ENCODE data around the gene GSK3A. TPM values are rescaled to one million over a fixed set of nuclear protein-coding genes. Genes with fewer than 3 reads are reported as not detected.

GSK3A gene
- total and polyA plus RNA-seq, 2 of the 4 experiments (the other 2 are of a cell fraction): 8.1 to 43.3 TPM

DNA sequence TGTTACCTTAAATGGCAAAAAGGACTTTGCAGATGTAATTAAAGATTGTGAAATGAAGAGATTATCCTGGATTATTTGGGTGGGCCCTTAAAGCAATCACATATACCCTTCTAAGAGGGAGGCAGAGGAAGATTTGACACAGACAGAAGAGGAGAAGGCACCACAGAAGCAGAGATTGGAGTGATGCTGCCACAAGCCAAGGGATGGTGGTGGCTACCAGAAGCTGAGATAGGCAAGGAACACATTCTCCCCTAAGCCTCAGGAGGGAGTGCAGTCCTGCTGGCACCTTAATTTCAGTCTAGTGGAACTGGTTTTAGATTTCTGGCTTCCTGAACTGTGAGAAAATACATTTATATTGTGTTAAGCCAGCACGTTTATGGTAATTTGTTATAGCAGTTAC, 49.1 kb downstream of the GSK3A start:
- peaks cover 0 to 8% of the 10 kb centered on the region in 2 experiments; a peak in 1 of 4 replicates for H3K79me1 ChIP-seq (ENCODE audit: low read depth in 1 of 2, low read length in 2 of 2)

More for the DNA sequence above, 49.1 kb downstream of the GSK3A start:
- CTCF ChIA-PET: no interaction called here
- H3K18ac ChIP-seq (ENCODE audit: low read depth, low read length): no peak overlapping the region
- no peak overlapping the region for H2AFZ ChIP-seq (replicated peaks; ENCODE audit: low read length, poor library complexity)
- H3K9me3 ChIP-seq (ENCODE audit: control insufficient read depth, insufficient read depth, low read length): peaks cover 2% of the 10 kb centered on the region
- no peak overlapping the region for H2BK15ac ChIP-seq (ENCODE audit: low read depth, low read length)
- no peak overlapping the region for H3K4ac ChIP-seq (ENCODE audit: low read depth, low read length)
- POLR2A ChIA-PET (ENCODE audit: unreplicated experiment): no interaction called here
- H3K9me1 ChIP-seq (ENCODE audit: insufficient read depth, low read length): peaks cover 13% of the 10 kb centered on the region
- peaks cover 11% of the 10 kb centered on the region for H3K36me3 ChIP-seq (ENCODE audit: control insufficient read depth, insufficient read depth, low read length)
- in situ Hi-C loops (cut with MboI; ENCODE audit: low sequenced_read_pairs): no loop called here
- TF ChIP-seq CTCF (conservative IDR thresholded peaks at IDR 0.05; ENCODE audit: low read depth, low read length) (no peak), MXI1 (IDR thresholded peaks at IDR 0.05; ENCODE audit: borderline replicate concordance, low read depth, low read length) (no peak), FOS (IDR thresholded peaks at IDR 0.05; ENCODE audit: low read depth, low read length) (no peak)
- H3K4me2 ChIP-seq (ENCODE audit: low read depth, low read length): no peak overlapping the region
- intact Hi-C loops (cut with micrococcal nuclease): no loop called here
- no TSS peak for BruUV-seq (replicated peaks)
- no CpG with 5 or more reads among the region's 1 CpG for WGBS, 2 experiments (ENCODE audit: extremely low coverage in 2 of 2, insufficient read length in 1 of 2)
- no peak overlapping the region for H4K5ac ChIP-seq (ENCODE audit: low read depth, low read length)
- H3K27me3 ChIP-seq (ENCODE audit: control insufficient read depth, insufficient read depth, low read length): no peaks in the 10 kb centered on the region
- no peak overlapping the region for H2BK20ac ChIP-seq (ENCODE audit: low read depth, low read length)
- H3K4me3 ChIP-seq (ENCODE audit: insufficient read depth, low read depth, low read length): no peak overlapping the region
- H4K20me1 ChIP-seq (ENCODE audit: insufficient read depth, low read length): no peaks in the 10 kb centered on the region
- H3K4me1 ChIP-seq (ENCODE audit: control insufficient read depth, insufficient read depth, low read length): peaks cover 4% of the 10 kb centered on the region; the same call in 1 of the 2 replicates
- no peak overlapping the region for H3K23ac ChIP-seq (ENCODE audit: low read depth, low read length)
- H3K56ac ChIP-seq (ENCODE audit: extremely low read depth, insufficient read depth, low read length): no peak overlapping the region
- ATAC-seq (ENCODE audit: low read depth): no peak
- H4K8ac ChIP-seq (ENCODE audit: low read depth in 2 of 2, low read length in 2 of 2): no peak overlapping the region
- no peak overlapping the region for H3K9ac ChIP-seq (ENCODE audit: low read depth, low read length)
- DNase-seq: no peak
- no peak overlapping the region for H3K14ac ChIP-seq (replicated peaks; ENCODE audit: low read depth, low read length)
- no peak overlapping the region for H3K27ac ChIP-seq (ENCODE audit: insufficient read depth, low read length)
- H2AK5ac ChIP-seq (ENCODE audit: low read depth, low read length): no peak overlapping the region
- no peak overlapping the region for H2BK5ac ChIP-seq (ENCODE audit: low read depth, low read length, poor library complexity, severe bottlenecking)
- H2AK9ac ChIP-seq (replicated peaks; ENCODE audit: low read depth, low read length, poor library complexity): no peak overlapping the region
- dilution Hi-C loops (cut with HindIII; ENCODE audit: low sequenced_read_pairs, unreplicated experiment): no loop called here
- H4K91ac ChIP-seq (ENCODE audit: insufficient read depth, low read depth, low read length): no peak overlapping the region
- no peak overlapping the region for H2BK120ac ChIP-seq (ENCODE audit: low read depth, low read length)

Data from IMR-90 (cell line).